ENCODE data around the gene BRCA1. TPM values are rescaled to one million over a fixed set of nuclear protein-coding genes. Genes with fewer than 3 reads are reported as not detected.
"Not testable (repeated sequence)": the region's sequence is repeated elsewhere in the genome, so short reads cannot be mapped to it uniquely, and the experiment has no call there.

Gene BRCA1
- total and polyA plus RNA-seq, 2 donors (not counting 1 experiment from before 2014, with no cell fraction given) = 2.4 to 7.2 TPM

DNA sequence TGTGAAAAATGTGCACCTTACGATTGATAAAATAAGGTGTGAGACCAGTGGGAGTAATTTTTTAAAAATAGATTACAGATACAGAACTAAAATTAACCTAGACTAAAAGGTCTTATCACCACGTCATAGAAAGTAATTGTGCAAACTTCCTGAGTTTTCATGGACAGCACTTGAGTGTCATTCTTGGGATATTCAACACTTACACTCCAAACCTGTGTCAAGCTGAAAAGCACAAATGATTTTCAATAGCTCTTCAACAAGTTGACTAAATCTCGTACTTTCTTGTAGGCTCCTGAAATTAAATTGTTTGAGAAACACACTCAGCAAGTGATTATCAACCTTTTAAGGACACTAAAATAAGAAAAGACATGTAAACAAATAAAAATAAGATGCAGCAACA lies 20.5 kb downstream of the BRCA1 start:
- Mint-ChIP-seq H3K4me1 (no peaks in the 10 kb centered on the region), H3K9me3 (ENCODE audit: insufficient read depth) (no peaks in the 10 kb centered on the region), H3K27me3 (no peaks in the 10 kb centered on the region), H3K4me3 (no peak overlapping the region), H3K27ac (no peak overlapping the region)
- TF ChIP-seq, protein P1, sequence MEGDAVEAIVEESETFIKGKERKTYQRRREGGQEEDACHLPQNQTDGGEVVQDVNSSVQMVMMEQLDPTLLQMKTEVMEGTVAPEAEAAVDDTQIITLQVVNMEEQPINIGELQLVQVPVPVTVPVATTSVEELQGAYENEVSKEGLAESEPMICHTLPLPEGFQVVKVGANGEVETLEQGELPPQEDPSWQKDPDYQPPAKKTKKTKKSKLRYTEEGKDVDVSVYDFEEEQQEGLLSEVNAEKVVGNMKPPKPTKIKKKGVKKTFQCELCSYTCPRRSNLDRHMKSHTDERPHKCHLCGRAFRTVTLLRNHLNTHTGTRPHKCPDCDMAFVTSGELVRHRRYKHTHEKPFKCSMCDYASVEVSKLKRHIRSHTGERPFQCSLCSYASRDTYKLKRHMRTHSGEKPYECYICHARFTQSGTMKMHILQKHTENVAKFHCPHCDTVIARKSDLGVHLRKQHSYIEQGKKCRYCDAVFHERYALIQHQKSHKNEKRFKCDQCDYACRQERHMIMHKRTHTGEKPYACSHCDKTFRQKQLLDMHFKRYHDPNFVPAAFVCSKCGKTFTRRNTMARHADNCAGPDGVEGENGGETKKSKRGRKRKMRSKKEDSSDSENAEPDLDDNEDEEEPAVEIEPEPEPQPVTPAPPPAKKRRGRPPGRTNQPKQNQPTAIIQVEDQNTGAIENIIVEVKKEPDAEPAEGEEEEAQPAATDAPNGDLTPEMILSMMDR (IDR thresholded peaks at IDR 0.05) = no peak
- TF ChIP-seq EZH2 (IDR thresholded peaks at IDR 0.05; ENCODE audit: borderline replicate concordance, insufficient read depth, low read depth, low read length, poor library complexity, severe bottlenecking) = no peak
- ATAC-seq (ENCODE audit: low read depth) = no peak
- no peaks in the 10 kb centered on the region for H3K79me2 ChIP-seq (ENCODE audit: control insufficient read depth, insufficient read depth, low read length)
- ChIA-PET POLR2A (no interaction called here), CTCF (interaction anchor here (1.0 kb wide), 1 partner anchor 234 kb away, joined by 3 read pairs; no protein-coding TSS in a partner anchor)
- H3K4me3 ChIP-seq (ENCODE audit: control extremely low read depth in 1 of 5, extremely low read depth in 1 of 5, insufficient read depth in 1 of 5, low read depth in 2 of 5, low read length in 4 of 5) = no peak overlapping the region
- H3K27ac ChIP-seq (ENCODE audit: low read length in 2 of 2) = no peak overlapping the region
- H2AFZ ChIP-seq (ENCODE audit: insufficient read depth, low read depth, low read length, poor library complexity, severe bottlenecking) = no peak overlapping the region
- no peaks in the 10 kb centered on the region for H3K4me1 ChIP-seq (ENCODE audit: control insufficient read depth in 2 of 2, insufficient read depth in 2 of 2, low read length in 2 of 2)
- no peaks in the 10 kb centered on the region for H3K27me3 ChIP-seq (replicated peaks in 1 of 4; ENCODE audit: control extremely low read depth in 1 of 4, control insufficient read depth in 3 of 4, insufficient read depth in 4 of 4, low read length in 3 of 4)
- no peak overlapping the region for H3K4me2 ChIP-seq (replicated peaks; ENCODE audit: low read depth, low read length, poor library complexity, severe bottlenecking)
- 100% methylated on average over 1 of the region's 3 CpGs for WGBS (ENCODE audit: insufficient coverage)
- no peak for DNase-seq
- no peaks in the 10 kb centered on the region for H3K36me3 ChIP-seq (replicated peaks in 1 of 2; ENCODE audit: control extremely low read depth in 1 of 2, control insufficient read depth in 1 of 2, extremely low read depth in 1 of 2, insufficient read depth in 2 of 2, low read length in 1 of 2)
- H3K9ac ChIP-seq (ENCODE audit: low read length) = no peak overlapping the region
- no peaks in the 10 kb centered on the region for H4K20me1 ChIP-seq (ENCODE audit: control insufficient read depth, insufficient read depth, low read length, poor library complexity, severe bottlenecking)
- no peaks in the 10 kb centered on the region for H3K9me3 ChIP-seq (ENCODE audit: control extremely low read depth in 1 of 3, control insufficient read depth in 2 of 3, insufficient read depth in 1 of 3, low read length in 2 of 3)
- intact Hi-C loops (cut with micrococcal nuclease) = no loop called here

DNA sequence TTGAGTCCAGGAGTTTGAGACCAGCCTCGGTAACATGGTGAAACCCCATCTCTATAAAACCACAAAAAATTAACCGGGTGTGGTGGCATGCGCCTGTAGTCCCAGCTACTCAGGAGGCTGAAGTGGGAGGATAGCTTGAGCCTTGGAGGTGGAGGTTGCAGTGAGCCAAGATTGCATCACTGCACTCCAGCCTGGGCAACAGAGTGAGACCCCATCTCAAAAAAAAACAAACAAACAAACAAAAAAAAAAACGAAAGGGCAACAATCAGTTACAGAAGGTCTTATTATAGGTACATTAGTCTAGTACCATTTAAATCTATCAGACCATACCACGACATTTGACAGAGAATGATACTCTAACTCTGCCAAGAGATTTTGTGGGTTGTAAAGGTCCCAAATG lies 29.8 kb downstream of the BRCA1 start:
- H3K27me3 Mint-ChIP-seq; H3K27ac ChIP-seq (ENCODE audit: low read length in 2 of 2); H4K20me1 ChIP-seq (ENCODE audit: control insufficient read depth, insufficient read depth, low read length, poor library complexity, severe bottlenecking); H3K4me3 Mint-ChIP-seq; DNase-seq; H3K4me3 ChIP-seq (ENCODE audit: control extremely low read depth in 1 of 5, extremely low read depth in 1 of 5, insufficient read depth in 1 of 5, low read depth in 2 of 5, low read length in 4 of 5); H3K4me2 ChIP-seq (replicated peaks; ENCODE audit: low read depth, low read length, poor library complexity, severe bottlenecking); H3K27me3 ChIP-seq (replicated peaks in 1 of 4; ENCODE audit: control extremely low read depth in 1 of 4, control insufficient read depth in 3 of 4, insufficient read depth in 4 of 4, low read length in 3 of 4); H3K27ac Mint-ChIP-seq; H3K9me3 Mint-ChIP-seq (ENCODE audit: insufficient read depth); H3K9me3 ChIP-seq (ENCODE audit: control extremely low read depth in 1 of 3, control insufficient read depth in 2 of 3, insufficient read depth in 1 of 3, low read length in 2 of 3); ATAC-seq (ENCODE audit: low read depth); H3K4me1 ChIP-seq (ENCODE audit: control insufficient read depth in 2 of 2, insufficient read depth in 2 of 2, low read length in 2 of 2); H3K9ac ChIP-seq (ENCODE audit: low read length); CTCF ChIA-PET; H2AFZ ChIP-seq (ENCODE audit: insufficient read depth, low read depth, low read length, poor library complexity, severe bottlenecking); H3K4me1 Mint-ChIP-seq; H3K79me2 ChIP-seq (ENCODE audit: control insufficient read depth, insufficient read depth, low read length); POLR2A ChIA-PET; H3K36me3 ChIP-seq (replicated peaks in 1 of 2; ENCODE audit: control extremely low read depth in 1 of 2, control insufficient read depth in 1 of 2, extremely low read depth in 1 of 2, insufficient read depth in 2 of 2, low read length in 1 of 2); intact Hi-C loops (cut with micrococcal nuclease): not testable (repeated sequence)
- no CpG with 5 or more reads among the region's 5 CpGs for WGBS (ENCODE audit: insufficient coverage)
